Lung (tissue), 12 donors: Measurements from ENCODE around the gene GALNS. TPM values are rescaled to one million over a fixed set of nuclear protein-coding genes. Genes with fewer than 3 reads are reported as not detected.

Source experiments
- ATAC-seq: fragments of 200-7000 bp; cut with Tn5 transposase; one replicate; pipeline ENCODE4 v1.9.1; 2020; ENCODE audit warnings: moderate number of reproducible peaks; ENCODE audit not compliant: insufficient read depth, low FRiP score
- DNase-seq, 3 donors: peaks; one replicate each; pipeline ENCODE4 v3.0.0-alpha.2; 2013 to 2017
- H3K27ac ChIP-seq, 2 donors: one replicate each; pipeline ENCODE4 v1.5.1; 2013; ENCODE audit warnings: mild to moderate bottlenecking in 2 of 2, moderate library complexity in 2 of 2, control low read depth in 1 of 2, inconsistent platforms in 1 of 2, low read depth in 1 of 2, low read length in 1 of 2
- H3K27me3 ChIP-seq, 3 donors: one replicate each; pipeline ENCODE4 v1.5.1; 2013; ENCODE audit warnings: low read length in 2 of 3; ENCODE audit not compliant: control insufficient read depth in 3 of 3, insufficient read depth in 3 of 3
- H3K36me3 ChIP-seq, 4 donors: one replicate each; pipeline ENCODE4 v1.5.1; 2013; ENCODE audit warnings: low read length in 4 of 4, mild to moderate bottlenecking in 1 of 4, moderate library complexity in 1 of 4; ENCODE audit not compliant: control insufficient read depth in 4 of 4, insufficient read depth in 4 of 4
- H3K4me1 ChIP-seq, 5 donors: one replicate each; pipeline ENCODE4 v1.5.1; 2013; ENCODE audit warnings: low read length in 5 of 5, mild to moderate bottlenecking in 2 of 5, moderate library complexity in 1 of 5; ENCODE audit not compliant: control insufficient read depth in 5 of 5, insufficient read depth in 5 of 5
- H3K4me3 ChIP-seq: one replicate; pipeline ENCODE4 v1.5.1; 2013; ENCODE audit warnings: mild to moderate bottlenecking, control low read depth, moderate library complexity
- H3K9ac ChIP-seq, 2 donors: one replicate each; pipeline ENCODE4 v1.5.1; 2013; ENCODE audit warnings: low read length in 2 of 2, control low read depth in 1 of 2; ENCODE audit not compliant: insufficient read depth in 1 of 2
- H3K9me3 ChIP-seq, 4 donors: one replicate each; pipeline ENCODE4 v1.5.1; 2013; ENCODE audit warnings: low read length in 3 of 4, mild to moderate bottlenecking in 1 of 4, moderate library complexity in 1 of 4; ENCODE audit not compliant: control insufficient read depth in 4 of 4, insufficient read depth in 3 of 4
- WGBS, 2 donors: extraction: QIAGEN DNeasy Blood & Tissue Kit; methylation state at CpG; one replicate each; pipeline ENCODE4 v1.1.7; 2013; 5-methylcytosine and 5-hydroxymethylcytosine counted together
- polyA plus RNA-seq, 2 donors: library from polyadenylated mRNA; stranded (reverse); fragments of 200-250 nt; gene quantifications; one replicate each; pipeline ENCODE4 v1.2.1, GENCODE V29; 2013
- total RNA-seq, 2 donors: library from RNA; depleted of rRNA in 1 of 2; stranded (reverse); fragments of >200 nt in 1 of 2; gene quantifications; one replicate each; pipeline ENCODE4 v1.2.1, GENCODE V29; 2014 to 2021
- TF ChIP-seq, protein P1 (sequence below): IDR thresholded peaks from 2 replicates; pipeline ENCODE4 v1.5.1; 2012; ENCODE audit warnings: mild to moderate bottlenecking; ENCODE audit errors: control extremely low read depth, extremely low read depth
- donor health status: control.
- donor health status: control.
- donor health status: Bipolar disorder and iron deficiency.
- donor health status: healthy.
- donor health status: DM: yes; HTN: yes; CAD: no.

The GALNS gene
- total and polyA plus RNA-seq, 4 donors: 21.4 to 61.9 (median 30.3) TPM

DNA sequence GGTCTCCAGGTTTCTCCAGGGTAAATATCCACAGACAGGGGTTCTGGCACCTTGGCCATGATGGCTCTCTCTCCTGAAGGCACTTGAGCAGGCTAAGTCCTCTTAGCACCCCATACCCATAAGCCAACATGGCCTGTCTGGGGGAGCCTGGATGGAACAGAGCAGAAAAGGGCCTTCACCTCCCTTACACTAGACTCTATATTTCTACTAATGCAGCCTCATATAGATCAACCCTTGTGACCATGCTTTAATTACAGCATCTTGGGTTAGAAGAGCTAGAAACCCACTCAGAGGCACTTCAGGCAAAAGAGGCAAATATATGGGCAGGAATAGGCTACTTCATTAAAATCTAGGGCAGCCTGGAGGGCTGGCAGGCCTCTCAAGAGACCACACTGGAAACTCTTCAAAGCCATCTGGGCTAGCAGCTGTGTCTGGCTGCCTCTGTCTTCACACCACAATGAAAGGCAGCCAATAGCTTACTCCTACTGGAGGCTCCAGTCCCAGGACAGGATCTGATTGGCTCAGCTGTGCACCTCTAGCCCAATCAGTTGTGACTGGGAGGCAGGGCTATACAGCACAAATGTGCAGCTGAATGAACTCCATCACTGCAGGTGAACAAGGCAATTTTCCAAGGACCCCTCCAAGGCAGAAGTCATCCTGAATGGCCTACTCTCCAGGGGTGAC, 57.8 kb downstream of the GALNS start:
- Histone ChIP-seq H3K27me3 (no peaks in the 10 kb centered on the region), H3K9me3 (no peaks in the 10 kb centered on the region), H3K4me3 (no peak overlapping the region), H3K9ac (no peak overlapping the region), H3K36me3 (no peaks in the 10 kb centered on the region), H3K4me1 (peaks cover 0 to 4% (median 0%) of the 10 kb centered on the region in 5 donors), H3K27ac (no peak overlapping the region)
- ATAC-seq: no peak
- DNase-seq: no peak
- TF ChIP-seq, protein P1, sequence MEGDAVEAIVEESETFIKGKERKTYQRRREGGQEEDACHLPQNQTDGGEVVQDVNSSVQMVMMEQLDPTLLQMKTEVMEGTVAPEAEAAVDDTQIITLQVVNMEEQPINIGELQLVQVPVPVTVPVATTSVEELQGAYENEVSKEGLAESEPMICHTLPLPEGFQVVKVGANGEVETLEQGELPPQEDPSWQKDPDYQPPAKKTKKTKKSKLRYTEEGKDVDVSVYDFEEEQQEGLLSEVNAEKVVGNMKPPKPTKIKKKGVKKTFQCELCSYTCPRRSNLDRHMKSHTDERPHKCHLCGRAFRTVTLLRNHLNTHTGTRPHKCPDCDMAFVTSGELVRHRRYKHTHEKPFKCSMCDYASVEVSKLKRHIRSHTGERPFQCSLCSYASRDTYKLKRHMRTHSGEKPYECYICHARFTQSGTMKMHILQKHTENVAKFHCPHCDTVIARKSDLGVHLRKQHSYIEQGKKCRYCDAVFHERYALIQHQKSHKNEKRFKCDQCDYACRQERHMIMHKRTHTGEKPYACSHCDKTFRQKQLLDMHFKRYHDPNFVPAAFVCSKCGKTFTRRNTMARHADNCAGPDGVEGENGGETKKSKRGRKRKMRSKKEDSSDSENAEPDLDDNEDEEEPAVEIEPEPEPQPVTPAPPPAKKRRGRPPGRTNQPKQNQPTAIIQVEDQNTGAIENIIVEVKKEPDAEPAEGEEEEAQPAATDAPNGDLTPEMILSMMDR: no peak

DNA sequence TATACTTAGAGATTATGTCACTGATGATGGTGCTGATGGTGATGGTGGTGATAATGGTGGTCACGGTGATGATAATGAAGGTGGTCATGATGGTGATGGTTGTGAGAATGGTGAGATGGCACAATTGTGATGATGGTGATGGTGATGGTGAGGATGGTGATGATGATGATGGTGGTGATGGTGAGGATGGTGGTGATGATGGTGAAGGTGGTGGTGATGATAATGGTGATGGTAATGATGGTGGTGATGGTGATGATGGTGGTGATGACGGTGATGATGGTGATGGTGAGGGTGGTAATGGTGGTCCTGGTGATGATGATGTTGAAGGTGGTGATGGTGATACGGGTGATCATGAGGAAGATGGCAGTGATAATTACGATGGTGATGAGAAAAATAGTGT, 58.7 kb downstream of the GALNS start:
- Histone ChIP-seq H3K27me3 (no peaks in the 10 kb centered on the region), H3K36me3 (no peaks in the 10 kb centered on the region), H3K27ac (no peak overlapping the region), H3K4me1 (peaks cover 0 to 4% (median 0%) of the 10 kb centered on the region in 5 donors), H3K9ac (no peak overlapping the region), H3K4me3 (no peak overlapping the region), H3K9me3 (no peaks in the 10 kb centered on the region)
- no peak for ATAC-seq
- DNase-seq: no peak
- TF ChIP-seq, protein P1: no peak
- 94 to 97% methylated on average over 4 of the region's 4 CpGs for WGBS, 2 donors

DNA sequence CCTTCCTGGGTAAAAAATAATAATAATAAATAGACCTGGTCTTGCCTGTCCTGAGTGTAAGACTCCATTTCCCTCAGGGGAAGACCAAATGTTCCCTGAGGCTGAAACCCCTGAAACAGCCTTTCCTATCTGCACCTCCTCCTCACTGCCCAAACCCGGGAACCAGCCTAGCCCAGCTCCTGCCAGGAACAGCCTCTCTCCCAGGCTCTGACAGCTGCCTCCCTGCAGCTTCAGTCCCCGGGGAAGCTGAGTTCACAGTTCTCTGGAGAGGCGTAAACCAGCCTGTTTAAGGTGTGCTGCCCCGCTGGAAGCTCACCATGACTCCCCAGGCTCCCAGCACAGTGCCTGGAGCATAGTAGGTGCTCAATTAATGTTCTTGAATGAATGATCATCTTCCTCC, 60.5 kb downstream of the GALNS start:
- no peak overlapping the region for H3K9ac ChIP-seq
- H3K36me3 ChIP-seq: no peaks in the 10 kb centered on the region
- no peaks in the 10 kb centered on the region for H3K4me1 ChIP-seq
- TF ChIP-seq, protein P1: no peak
- H3K27ac ChIP-seq: no peak overlapping the region
- peaks cover 0 to 3% (median 0%) of the 10 kb centered on the region in 3 donors for H3K27me3 ChIP-seq
- H3K4me3 ChIP-seq: no peak overlapping the region
- no peaks in the 10 kb centered on the region for H3K9me3 ChIP-seq
- ATAC-seq: no peak
- no peak for DNase-seq
- WGBS, 2 donors: 72 to 75% methylated on average over 4 of the region's 4 CpGs
